DOHH2 (cell line): ENCODE measurements around the gene RNF19B.

Experiments
- H3F3A ChIP-seq: fragments of 200-600 bp; sonication (generic), shearing (Covaris generic); 2 replicates; pipeline ENCODE4 v1.6.0; 2016; ENCODE audit warnings: antibody characterized with exemption, mild to moderate bottlenecking; ENCODE audit not compliant: control insufficient read depth, insufficient read depth
- H3K27ac ChIP-seq: fragments of 200-600 bp; sonication (generic); 2 replicates; pipeline ENCODE4 v1.5.1; 2014; ENCODE audit warnings: low read depth, mild to moderate bottlenecking, low read length, moderate library complexity
- H3K27me3 ChIP-seq: fragments of 200-600 bp; sonication (generic); 2 replicates; pipeline ENCODE4 v1.6.1; 2014; ENCODE audit warnings: mild to moderate bottlenecking, low read length, mixed read lengths; ENCODE audit not compliant: control insufficient read depth
- H3K36me3 ChIP-seq: fragments of 200-600 bp; sonication (generic); 2 replicates; pipeline ENCODE4 v1.6.1; 2014; ENCODE audit warnings: mild to moderate bottlenecking, low read length, moderate library complexity, mixed read lengths; ENCODE audit not compliant: control insufficient read depth
- H3K4me1 ChIP-seq: fragments of 200-600 bp; sonication (generic); 2 replicates; pipeline ENCODE4 v1.6.1; 2014; ENCODE audit warnings: mild to moderate bottlenecking, low read length, mixed read lengths; ENCODE audit not compliant: control insufficient read depth
- H3K4me2 ChIP-seq: fragments of 200-600 bp; sonication (generic); 2 replicates; pipeline ENCODE4 v1.6.0; 2014; ENCODE audit warnings: mild to moderate bottlenecking, low read length, moderate library complexity
- H3K4me3 ChIP-seq: fragments of 200-600 bp; sonication (generic); 2 replicates; pipeline ENCODE4 v1.5.1; 2014; ENCODE audit warnings: mild to moderate bottlenecking, low read length, mixed read lengths
- H3K79me2 ChIP-seq: fragments of 200-600 bp; sonication (generic); 2 replicates; pipeline ENCODE4 v1.6.1; 2014; ENCODE audit warnings: mild to moderate bottlenecking, low read length, mixed read lengths; ENCODE audit not compliant: control insufficient read depth
- H3K9me2 ChIP-seq: fragments of 200-600 bp; sonication (generic); replicated peaks from 2 replicates; pipeline ENCODE4 v1.6.1; 2014; ENCODE audit warnings: mild to moderate bottlenecking, low read length, mixed read lengths; ENCODE audit not compliant: control insufficient read depth
- H3K9me3 ChIP-seq: fragments of 200-600 bp; sonication (generic); 2 replicates; pipeline ENCODE4 v1.6.1; 2014; ENCODE audit warnings: antibody characterized with exemption, low read length, mixed read lengths; ENCODE audit not compliant: control insufficient read depth, insufficient read depth
- H4K20me1 ChIP-seq: fragments of 200-600 bp; sonication (generic); 2 replicates; pipeline ENCODE4 v1.6.0; 2014; ENCODE audit warnings: low read depth, mild to moderate bottlenecking, antibody characterized with exemption, low read length, moderate library complexity; ENCODE audit not compliant: control insufficient read depth, insufficient read depth
- EZH2phosphoT487 ChIP-seq: fragments of 200-600 bp; sonication (generic); IDR thresholded peaks from 2 replicates; pipeline ENCODE4 v1.6.1; 2017; ENCODE audit warnings: borderline replicate concordance, mild to moderate bottlenecking, antibody characterized with exemption, low read length, moderate library complexity, mixed read lengths
- TF ChIP-seq, protein P1 (sequence below): fragments of 200-600 bp; sonication (generic); IDR thresholded peaks from one replicate; pipeline ENCODE4 v1.5.1; 2014; ENCODE audit warnings: antibody characterized with exemption, mild to moderate bottlenecking, low read depth, low read length; ENCODE audit not compliant: poor library complexity, severe bottlenecking

Gene RNF19B

DNA sequence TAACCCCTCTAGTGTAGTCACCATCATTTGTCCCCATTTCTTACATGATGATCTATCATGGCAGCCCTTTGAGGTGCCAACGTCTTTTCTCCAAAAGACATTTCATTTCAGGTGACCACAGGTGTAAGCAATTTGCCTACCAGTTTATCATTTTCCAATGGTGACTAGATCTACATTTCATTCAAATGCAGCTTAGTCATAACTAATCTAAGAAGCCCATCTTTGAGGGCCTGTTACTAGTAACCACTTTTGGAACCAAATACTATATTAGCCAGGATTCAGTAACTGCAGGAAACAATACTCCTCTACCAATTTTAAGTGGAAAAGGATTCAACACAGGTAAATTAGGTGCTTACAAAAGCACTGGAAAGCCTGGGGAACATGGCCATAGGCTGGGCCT is 32.8 kb downstream of the RNF19B start:
- Histone ChIP-seq H3K4me1 (peaks cover 8% of the 10 kb centered on the region), H3K9me3 (no peaks in the 10 kb centered on the region)
- TF ChIP-seq, protein P1, sequence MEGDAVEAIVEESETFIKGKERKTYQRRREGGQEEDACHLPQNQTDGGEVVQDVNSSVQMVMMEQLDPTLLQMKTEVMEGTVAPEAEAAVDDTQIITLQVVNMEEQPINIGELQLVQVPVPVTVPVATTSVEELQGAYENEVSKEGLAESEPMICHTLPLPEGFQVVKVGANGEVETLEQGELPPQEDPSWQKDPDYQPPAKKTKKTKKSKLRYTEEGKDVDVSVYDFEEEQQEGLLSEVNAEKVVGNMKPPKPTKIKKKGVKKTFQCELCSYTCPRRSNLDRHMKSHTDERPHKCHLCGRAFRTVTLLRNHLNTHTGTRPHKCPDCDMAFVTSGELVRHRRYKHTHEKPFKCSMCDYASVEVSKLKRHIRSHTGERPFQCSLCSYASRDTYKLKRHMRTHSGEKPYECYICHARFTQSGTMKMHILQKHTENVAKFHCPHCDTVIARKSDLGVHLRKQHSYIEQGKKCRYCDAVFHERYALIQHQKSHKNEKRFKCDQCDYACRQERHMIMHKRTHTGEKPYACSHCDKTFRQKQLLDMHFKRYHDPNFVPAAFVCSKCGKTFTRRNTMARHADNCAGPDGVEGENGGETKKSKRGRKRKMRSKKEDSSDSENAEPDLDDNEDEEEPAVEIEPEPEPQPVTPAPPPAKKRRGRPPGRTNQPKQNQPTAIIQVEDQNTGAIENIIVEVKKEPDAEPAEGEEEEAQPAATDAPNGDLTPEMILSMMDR, result no peak
- no peak for TF ChIP-seq EZH2phosphoT487

DNA sequence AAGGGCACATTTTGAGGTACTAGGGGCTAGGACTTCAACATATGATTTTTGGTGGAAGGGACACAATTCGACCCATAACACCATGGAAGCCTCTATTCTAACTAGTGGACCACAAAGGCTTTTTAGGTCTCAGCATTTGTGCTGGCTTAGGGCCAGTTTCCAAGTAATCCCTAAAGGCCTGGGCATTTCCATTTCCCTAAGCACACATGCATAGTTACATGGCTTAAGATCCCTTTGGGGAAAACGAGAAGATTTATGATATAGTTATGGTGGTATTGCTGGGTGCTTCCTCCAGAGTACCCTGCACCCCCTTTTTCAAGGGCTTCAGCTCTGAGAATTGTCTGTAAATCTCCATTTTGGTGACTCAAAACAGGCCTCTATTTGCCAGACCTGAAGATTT is 35.2 kb downstream of the RNF19B start:
- no peak for TF ChIP-seq EZH2phosphoT487
- Histone ChIP-seq H3K79me2 (no peaks in the 10 kb centered on the region), H4K20me1 (no peaks in the 10 kb centered on the region), H3K9me2 (no peaks in the 10 kb centered on the region), H3K4me2 (no peak overlapping the region), H3K27me3 (peaks cover 29% of the 10 kb centered on the region), H3K27ac (no peak overlapping the region), H3K36me3 (peaks cover 17% of the 10 kb centered on the region), H3K4me1 (peaks cover 8% of the 10 kb centered on the region), H3K4me3 (no peak overlapping the region), H3F3A (peaks cover 8% of the 10 kb centered on the region), H3K9me3 (no peaks in the 10 kb centered on the region)

More for the DNA sequence above, 32.8 kb downstream of the RNF19B start:
- H3K9me2 ChIP-seq, result no peaks in the 10 kb centered on the region
- H3K79me2 ChIP-seq, result no peaks in the 10 kb centered on the region
- peaks cover 36% of the 10 kb centered on the region for H3K36me3 ChIP-seq
- H4K20me1 ChIP-seq, result no peaks in the 10 kb centered on the region
- no peak overlapping the region for H3K4me3 ChIP-seq
- H3K4me2 ChIP-seq, result no peak overlapping the region
- H3K27me3 ChIP-seq, result peaks cover 11% of the 10 kb centered on the region; the same call in 1 of the 2 replicates
- H3F3A ChIP-seq, result peaks cover 18% of the 10 kb centered on the region
- no peak overlapping the region for H3K27ac ChIP-seq

DNA sequence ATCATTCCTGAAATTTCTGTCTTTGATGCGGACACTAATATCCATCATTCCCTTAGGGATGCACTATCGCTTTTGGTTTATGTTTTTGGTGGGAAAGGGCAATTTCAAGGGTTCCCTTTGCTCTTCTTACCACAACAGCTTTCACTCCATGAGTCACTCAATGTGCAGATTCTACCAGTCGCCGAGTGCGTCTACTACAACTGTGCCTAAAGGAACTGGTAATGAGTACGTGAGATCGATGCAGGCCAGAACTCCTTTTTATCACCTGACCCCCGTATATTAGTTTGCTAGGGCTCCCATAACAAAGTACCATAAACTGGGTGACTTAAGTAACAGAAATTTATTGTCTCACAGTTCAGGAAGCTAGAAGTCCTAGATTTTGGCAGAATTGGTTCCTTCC is 35.9 kb downstream of the RNF19B start:
- H3K79me2 ChIP-seq, result no peaks in the 10 kb centered on the region
- peaks cover 2% of the 10 kb centered on the region for H3F3A ChIP-seq
- H3K27me3 ChIP-seq, result peaks cover 36% of the 10 kb centered on the region
- H3K9me3 ChIP-seq, result no peaks in the 10 kb centered on the region
- peaks cover 10% of the 10 kb centered on the region for H3K36me3 ChIP-seq
- H3K27ac ChIP-seq, result no peak overlapping the region
- H4K20me1 ChIP-seq, result no peaks in the 10 kb centered on the region
- peaks cover 3% of the 10 kb centered on the region for H3K4me1 ChIP-seq
- H3K4me3 ChIP-seq, result no peak overlapping the region
- no peak for TF ChIP-seq EZH2phosphoT487
- TF ChIP-seq, protein P1, result no peak
- no peak overlapping the region for H3K4me2 ChIP-seq
- H3K9me2 ChIP-seq, result no peaks in the 10 kb centered on the region

DNA sequence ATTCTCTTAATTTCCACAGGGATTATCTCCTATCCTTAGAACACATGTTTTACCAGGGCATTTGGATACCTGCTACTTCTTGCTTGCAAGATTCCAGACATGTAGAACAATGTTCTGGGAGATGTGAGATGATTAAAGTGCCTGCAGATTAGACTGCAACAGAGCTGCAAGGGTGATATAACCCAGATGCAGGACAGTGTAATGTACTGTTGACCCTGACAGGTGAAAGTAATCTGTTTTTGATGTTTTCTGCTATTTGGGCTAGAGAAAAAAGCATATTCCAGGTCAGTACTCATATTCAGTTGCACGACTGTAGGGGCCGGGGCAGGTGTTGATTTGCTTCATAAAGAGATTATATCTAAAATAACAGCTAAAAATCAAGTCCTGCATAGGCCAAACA is 36.3 kb downstream of the RNF19B start:
- TF ChIP-seq EZH2phosphoT487, result no peak
- TF ChIP-seq, protein P1, result no peak
- Histone ChIP-seq H3K27me3 (peaks cover 36% of the 10 kb centered on the region), H3K27ac (no peak overlapping the region), H3K9me3 (no peaks in the 10 kb centered on the region), H3K4me3 (no peak overlapping the region), H3K4me2 (no peak overlapping the region), H4K20me1 (no peaks in the 10 kb centered on the region), H3F3A (no peaks in the 10 kb centered on the region), H3K36me3 (peaks cover 7% of the 10 kb centered on the region), H3K9me2 (no peaks in the 10 kb centered on the region), H3K79me2 (no peaks in the 10 kb centered on the region), H3K4me1 (no peaks in the 10 kb centered on the region)
